Stimulated activated CD8-positive, alpha-beta memory T cell treated with anti-CD3 and anti-CD28 coated beads, Interleukin-7, amount 100 ng/mL, for 1 hour (primary cell): ENCODE data around the gene ANKRD10.
"Not testable (repeated sequence)": the region's sequence is repeated elsewhere in the genome, so short reads cannot be mapped to it uniquely, and the experiment has no call there.

ENCODE experiments used
- DNase-seq, 2 donors: peaks; one replicate each; pipeline ENCODE4 v3.0.0-alpha.2; 2020; ENCODE audit warnings: low read depth in 2 of 2

The ANKRD10 gene

DNA sequence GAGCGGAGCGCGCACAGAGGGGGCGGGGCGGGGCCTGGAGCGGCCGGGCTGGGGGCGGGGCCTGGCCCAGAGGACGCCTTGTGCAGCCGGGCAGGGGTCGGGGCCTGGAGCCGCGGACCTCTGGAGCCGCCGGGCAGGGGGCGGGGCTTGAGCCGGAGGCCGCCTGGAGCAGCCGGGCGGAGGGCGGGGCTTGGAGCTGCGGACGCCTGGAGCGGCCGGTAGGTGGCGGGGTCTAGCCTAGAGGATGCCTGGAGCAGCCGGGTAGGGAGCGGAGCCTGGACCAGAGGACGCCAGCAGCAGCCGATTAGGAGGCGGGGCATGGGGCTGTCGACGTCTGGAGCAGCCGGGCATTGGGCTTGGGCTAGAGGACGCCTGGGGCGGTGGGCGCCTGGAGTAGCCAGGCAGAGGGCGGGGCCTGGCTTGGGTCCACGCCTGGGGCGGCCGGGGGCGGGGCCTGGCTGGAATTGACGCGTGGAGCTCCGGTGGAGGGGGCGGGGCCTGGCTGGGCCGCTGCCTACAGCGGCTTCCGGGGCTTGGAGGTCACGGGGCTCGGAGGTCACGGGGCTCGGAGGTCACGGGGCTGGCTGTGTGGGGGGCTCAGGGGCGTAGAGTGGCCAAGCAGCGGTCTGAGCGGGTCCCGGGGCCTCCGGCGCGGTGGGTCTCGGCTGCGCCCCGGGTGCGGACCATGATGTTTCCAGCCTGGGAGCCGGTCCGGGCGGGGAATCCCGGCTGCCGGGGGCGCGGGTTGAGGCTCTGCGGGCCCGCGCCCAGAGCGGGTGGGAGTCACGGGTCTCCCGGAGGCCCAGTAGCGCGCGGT, at the start of gene ANKRD10:
Gene ANKRD10 (minus strand): TSS at position 13 of the 817 bp plus-strand sequence. CDS start 135 bp downstream, outside the sequence.
- DNase-seq = peak; percentile 84 to 87

DNA sequence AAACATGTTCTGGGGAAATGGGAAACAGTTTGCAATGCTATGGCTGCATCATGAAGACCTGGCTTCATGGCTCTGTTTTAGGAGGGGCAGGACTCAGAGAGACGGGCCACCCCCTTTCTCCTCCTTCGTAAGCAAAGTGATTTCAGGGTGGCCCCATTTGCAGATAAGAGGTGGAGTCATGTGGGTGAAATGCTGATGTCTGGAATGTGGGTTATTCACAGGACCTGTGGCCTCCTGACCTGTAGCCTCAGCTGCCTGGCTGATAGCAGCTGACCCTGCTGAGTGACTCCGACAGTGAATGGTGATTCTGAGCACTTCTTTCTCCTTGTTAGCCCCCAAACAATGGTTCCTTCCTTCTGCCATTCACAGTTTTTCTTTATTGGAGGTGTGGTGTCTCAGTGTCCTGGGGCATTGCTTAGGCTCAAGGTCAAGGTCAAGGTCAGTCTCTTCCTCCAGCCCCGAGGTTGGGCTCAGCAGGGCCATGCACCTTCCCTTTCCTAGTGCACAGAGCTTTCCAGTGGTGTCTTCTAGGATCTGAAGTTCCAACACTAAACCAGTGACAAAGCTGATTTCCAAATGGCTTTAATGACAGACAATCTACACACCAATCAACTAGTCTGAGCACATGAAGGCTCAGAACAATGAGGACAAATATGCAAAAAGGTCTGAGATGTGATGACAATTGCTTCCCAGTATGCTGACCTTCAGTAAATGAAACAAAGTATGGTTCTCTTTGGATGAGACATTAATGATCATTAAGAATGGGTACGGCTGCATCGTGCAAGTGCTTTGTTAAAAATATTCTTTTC, 49.6 kb upstream of the ANKRD10 start:
- no peak for DNase-seq

DNA sequence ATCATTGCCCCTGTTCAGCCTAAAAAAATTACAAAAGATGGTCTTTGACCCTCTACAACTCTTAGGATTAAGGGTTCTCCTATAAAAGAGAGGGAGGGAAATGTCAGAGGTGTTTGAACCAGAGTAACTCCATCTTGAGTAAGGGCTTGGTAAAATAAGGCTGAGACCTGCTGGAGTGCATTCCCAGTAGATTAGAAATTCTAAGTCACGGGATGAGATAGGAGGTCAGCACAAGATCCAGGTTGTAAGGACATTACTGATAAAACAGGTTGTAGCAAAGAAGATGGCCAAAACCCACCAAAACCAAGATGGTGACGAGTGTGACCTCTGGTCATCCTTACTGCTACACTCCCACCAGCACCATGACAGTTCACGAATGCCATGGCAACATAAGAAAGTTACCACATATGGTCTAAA, 48.7 kb upstream of the ANKRD10 start:
- no peak for DNase-seq

DNA sequence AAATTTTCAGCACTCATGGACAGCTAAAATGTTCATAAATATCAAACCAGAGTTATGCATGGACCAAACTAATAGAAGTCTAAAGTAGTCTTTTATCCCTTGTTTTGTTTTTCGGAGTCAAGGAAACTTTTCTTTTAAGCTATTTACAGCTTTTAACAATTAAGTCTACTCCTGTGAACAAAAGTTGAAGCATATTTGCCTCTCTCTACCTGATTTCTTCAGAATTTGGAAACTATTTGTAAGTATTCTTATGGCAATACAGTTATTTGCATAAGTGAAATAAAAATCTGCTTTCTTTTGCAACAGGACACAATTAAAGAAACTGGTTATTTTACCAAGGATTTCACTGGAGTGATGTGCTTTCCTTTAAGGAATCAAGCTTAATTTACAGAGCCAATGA, 47.1 kb upstream of the ANKRD10 start:
- DNase-seq = no peak

DNA sequence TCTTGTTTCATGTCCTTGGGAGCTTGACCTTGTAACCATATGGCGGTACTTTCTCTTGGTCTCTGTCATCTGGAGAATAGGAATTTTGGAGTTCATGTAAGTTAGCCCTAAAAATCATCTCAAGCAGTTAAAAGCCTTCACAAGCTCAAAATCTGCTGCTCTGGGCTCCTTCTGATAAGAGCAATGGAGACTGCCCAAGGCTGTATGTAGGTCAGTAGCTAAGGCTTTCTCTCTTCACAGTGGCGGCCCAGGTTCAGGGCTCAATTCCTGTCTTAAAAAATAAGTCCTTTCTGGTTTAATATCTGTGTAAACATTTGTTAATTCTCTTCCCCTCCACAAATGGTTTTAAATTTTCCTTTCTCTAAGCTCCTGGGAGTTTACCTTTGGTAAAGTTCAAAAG, 45.3 kb upstream of the ANKRD10 start:
- DNase-seq = no peak

DNA sequence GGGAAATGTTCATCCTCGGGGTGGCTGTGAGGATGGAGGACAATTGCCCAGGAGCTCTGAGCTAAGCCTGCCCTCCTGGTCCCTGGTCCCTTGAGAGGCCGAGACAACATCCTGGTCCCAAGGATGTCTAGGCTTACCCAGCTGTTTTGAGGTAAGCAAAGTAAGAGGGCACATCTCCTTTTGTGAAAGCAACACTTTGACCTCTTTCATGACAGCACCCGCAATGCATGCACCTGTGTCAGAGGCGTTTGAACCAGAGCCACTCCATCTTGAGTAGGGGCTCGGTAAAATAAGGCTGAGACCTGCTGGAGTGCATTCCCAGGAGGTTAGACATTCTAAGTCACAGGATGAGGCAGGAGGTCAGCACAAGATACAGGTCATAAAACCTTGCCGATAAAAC, 43.1 kb upstream of the ANKRD10 start:
- no peak for DNase-seq

DNA sequence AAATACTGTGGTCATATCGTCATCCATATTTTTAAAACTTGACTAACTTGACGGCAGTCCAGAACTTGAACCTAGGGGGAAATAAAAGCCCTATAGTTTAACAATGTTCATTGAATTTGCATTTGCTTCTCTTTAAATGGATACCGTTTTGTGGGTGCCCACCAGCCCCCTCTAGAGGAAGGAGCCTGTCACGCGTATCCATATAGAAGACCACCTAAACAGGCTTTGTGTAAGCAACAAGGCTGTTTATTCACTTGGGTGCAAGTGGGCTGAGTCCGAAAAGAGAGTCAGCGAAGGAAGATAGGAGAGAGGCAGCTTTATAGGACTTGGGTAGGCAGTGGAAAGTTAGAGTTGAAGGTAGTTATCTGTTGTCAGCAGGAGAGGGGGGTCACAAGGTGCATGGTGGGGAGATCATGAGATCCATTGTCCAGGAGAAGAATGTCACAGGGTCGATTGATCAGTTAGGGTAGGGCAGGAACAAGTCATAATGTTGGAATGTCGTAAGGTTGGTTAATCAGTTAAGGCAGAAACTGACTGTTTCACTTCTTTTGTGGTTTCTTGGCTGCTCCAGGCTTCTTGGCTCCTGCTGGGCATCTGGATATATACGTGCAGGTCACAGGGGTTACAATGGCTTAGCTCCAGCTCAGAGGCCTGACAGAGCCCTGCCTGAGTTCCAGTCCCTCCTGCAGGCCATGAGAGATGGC, 42.5 kb upstream of the ANKRD10 start:
- DNase-seq = no peak

DNA sequence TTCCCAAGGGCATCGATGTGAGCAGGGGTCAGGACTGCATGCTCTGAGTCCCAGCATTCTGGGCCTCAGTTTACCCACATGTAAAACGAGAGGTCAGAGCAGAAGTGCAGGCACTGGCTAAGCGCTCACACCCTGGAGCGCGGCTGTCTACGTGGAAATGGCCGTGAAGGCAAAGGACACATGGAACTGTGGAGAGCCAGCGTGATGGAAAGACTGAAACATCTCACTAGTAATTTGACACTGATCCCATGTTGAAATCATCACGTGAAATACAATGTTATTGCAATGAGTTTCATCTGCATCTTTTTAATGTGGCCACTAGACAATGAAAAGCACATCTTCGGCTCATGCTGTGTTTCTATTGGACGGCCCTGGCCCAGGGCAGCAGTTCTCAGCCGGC, 41.3 kb upstream of the ANKRD10 start:
- DNase-seq = not testable (repeated sequence)

DNA sequence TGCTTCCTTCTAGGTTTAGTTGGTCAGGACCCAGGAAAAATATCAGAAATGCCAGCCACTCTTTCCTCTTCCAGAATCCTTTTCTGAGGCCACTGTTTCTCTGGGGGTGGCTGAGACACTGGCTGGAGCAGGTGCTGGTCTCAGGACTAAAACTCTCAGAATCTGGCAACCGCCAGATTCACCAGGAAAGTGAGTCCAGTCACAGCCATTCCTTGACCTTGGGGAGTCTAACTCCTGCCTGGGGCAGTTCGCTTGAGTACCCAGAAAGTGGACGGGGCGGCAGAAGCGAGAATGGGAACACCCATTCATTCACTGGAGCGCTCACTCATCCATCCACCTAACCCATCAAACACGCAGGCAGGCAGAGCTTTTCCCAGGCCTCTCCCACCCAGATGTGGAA, 40.7 kb upstream of the ANKRD10 start:
- not testable (repeated sequence) for DNase-seq

DNA sequence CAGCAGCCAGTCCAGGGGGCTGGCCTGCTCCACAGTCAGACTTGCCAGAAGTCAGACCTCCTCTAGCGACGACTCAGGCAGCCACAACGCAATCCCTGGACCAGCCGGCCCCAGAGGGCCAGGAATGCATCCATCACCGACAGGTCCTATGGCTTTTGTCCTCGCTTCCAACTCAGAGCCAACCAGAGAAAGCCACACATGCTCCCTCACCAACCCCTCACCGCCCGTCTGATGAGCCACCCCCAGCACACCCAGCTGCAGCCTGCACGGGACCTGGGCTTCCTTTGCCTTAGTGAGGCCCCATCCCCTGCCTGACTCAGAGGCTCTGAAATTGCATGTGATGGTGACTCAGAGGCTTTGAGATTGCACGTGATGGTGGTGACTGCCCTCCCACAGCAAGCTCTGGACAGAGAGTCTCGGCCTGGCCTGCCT, 40.2 kb upstream of the ANKRD10 start:
- DNase-seq = not testable (repeated sequence)

DNA sequence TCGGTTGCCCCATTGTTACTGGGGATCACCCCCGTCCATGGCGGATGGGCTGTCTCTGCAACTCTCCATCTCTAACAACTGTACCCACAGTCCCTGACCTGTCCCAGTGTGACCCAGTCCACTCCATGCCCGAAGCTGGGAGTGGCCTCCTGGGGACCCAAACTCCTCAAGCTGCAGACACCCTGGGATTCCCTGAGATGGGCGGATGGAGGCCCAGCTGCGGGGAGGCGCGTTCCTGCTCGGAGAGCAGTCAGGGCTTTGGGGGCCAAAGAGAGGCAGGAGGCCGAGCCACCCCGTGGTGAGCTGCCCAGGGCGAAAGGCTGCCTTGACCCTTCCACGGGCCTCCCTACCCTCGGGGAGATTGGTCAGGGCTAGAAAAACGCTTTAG, 39.7 kb upstream of the ANKRD10 start:
- DNase-seq = not testable (repeated sequence)

DNA sequence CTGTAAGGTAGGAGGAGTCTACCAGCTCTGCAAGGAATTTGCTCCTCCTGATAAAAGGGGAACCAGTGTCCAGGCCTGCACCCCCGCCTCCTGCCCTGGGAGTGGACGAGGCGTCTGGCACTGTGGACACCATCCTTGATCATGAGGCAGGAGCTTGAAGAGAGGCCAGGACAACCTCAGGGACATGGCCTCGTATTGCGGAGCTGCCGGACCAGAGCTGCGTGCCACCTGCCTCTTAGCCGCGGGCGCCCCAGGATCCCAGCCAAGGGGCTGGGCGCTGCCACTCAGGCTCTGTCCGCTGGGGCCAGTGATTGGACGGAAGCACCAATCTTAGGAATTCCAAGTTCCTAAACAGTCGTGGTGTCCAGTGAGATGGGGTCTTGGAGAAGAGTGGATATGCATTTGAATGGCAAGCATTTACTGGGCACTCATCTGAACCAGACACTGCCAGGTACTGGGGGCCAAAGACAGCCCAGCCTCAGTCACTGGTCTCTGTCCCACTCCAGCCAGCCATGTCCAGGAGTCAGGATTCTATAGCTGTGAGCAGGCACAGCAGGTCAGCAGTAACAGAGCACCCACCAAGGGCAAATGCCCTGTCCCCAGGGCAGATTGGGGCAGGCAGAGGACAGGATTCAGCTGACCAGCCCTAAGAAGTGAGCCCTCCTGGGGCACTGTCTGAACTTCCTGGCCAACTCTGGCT, 39.1 kb upstream of the ANKRD10 start:
- no peak for DNase-seq

DNA sequence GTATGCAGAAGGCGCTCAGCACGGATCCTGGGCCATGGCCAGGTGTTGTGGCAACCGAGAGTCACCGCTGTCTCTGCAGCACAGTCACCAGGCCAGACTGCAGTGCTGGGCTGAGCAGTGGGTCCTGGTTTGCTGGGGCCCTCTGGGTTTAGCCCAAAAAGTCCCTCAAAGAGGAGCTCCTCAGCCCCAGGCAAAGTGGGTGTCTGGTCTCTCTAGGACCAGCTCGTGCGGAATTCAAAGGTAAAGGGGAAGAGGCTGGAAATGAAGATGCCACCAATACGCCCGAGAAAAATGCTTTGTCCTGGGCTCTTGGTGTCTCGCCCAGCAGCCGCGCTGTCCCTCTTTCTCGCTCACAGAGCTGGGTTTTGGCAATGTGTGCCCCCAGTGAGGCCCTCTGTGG, 38.5 kb upstream of the ANKRD10 start:
- no peak for DNase-seq

DNA sequence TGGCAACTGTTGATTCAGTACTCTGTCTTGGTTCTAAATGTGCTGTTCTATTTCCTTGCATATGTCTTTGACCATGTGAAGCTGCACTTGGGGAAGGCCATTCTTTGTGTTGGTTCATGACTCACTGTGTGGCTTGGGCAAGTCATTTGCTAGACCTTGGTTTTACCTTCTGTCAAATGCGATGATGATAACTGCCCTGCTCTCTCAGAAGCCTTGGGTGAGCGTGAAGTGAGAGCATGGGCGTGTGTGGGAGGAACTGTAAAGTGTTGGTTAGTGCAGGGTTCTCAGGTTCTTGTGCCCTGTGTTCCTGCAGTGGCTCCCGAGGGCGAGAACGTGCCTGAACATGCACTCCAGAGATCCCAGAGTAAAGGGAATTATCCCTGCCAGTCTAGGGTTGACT, 37.3 kb upstream of the ANKRD10 start:
- not testable (repeated sequence) for DNase-seq

DNA sequence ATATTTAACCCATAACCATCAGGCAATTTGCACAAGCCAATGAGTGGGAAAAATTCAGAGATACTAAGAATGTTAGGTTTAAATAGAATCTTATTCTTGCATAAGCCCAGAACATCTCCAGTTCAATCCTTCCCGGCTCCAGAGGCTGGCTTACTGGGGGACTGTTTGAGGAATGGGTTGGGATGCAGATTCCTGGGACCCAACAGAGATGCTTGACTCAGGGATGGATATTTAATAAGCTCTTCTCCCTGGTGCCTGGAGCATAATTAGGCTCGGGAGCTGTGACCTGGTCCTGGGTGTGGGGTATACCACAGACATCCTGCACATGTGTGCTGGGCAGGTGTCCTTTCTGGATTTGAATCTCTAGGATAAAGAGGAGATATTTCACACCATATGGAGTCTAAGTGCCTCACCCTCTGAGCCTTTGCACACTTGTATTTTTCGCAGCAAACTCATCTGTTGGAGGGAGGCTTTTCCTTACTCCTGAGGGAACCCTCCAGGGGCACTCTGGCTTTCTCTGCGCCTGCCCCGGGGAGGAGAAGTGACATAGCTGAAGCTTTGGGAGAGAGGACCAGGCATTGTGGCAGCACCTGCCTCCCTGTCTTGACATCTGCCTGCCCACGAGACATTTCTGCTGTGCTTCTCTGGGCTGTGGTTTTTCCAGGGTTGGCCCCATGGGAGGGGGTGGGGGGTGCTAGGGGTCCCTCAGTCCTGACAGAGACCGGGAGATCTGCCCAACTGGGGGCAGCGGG, 36.1 kb upstream of the ANKRD10 start:
- DNase-seq = no peak

DNA sequence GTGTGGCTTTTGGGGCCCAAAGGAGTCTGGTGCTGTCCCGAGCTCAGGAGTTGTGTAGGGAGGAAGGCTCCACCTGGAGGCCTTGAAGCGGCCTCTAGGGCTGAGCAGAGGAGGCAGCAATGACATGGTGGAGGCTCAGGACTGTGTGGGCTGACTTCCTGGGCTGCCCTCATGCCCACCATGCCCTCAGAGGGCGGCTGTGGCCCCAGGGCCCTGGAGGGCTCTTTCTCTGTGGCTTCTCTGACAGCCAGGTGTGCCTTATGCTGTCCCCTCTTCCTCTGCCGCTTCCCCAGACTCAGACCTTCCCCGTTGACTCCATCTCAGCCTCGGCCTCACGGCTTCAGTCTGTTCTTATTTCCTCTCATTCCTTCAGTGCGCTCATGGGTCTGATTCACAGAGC, 35.5 kb upstream of the ANKRD10 start:
- no peak for DNase-seq

DNA sequence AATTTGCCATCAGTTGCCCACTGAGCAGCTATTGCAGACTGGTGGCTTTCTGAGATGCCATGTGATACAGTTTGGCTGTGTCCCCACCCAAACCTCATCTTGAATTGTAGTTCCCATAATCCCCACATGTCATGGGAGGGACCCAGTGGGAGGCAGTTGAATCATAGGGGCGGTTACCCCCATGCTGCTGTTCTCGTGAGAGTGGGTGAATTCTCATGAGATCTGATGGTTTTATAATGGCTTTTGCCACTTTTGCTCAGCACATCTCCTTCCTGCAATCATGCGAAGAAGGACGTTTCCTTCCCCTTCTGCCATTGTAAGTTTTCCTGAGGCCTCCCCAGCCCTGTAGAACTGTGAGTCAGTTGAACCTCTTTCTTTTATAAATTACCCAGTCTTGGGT, 34.8 kb upstream of the ANKRD10 start:
- DNase-seq = no peak

DNA sequence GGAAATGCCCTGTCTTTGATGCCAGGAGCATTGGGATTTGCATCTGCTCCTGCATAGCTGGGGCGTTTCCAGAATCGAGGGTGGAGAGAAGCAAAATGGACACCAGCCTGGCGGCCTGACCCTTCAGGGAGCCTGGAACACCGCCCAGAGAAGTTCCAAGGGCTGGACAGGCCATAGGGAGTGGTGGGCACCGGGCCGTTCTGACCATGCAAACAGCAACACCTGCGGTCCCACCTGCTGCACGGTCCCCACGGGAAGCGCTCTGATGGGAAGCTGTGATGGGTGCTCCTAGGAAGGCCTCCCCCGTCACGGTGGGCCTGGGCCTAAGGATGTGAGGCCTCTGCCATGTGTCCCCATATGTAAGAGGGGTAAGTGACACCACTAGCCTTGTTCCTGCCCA, 34.2 kb upstream of the ANKRD10 start:
- no peak for DNase-seq

DNA sequence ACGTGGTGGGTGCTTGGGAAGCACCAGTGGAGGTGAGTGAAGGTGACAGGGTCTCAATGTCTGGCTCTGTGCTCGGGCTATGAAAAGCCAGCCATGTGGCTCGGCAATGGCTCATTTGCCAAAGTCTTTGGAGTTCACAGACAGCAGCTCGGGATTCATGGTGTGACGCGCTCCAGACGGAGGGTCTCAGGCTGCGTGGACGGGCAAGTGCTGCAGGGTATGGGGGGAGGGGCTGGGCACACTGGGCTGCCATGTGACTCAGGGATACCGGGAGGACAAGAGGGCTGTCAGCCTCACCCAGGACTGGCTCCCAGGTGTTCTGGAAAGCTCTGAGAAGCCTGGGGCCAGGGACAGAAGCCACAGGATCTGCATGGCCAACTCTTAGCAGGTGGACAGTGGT, 32.5 kb upstream of the ANKRD10 start:
- DNase-seq = not testable (repeated sequence)

DNA sequence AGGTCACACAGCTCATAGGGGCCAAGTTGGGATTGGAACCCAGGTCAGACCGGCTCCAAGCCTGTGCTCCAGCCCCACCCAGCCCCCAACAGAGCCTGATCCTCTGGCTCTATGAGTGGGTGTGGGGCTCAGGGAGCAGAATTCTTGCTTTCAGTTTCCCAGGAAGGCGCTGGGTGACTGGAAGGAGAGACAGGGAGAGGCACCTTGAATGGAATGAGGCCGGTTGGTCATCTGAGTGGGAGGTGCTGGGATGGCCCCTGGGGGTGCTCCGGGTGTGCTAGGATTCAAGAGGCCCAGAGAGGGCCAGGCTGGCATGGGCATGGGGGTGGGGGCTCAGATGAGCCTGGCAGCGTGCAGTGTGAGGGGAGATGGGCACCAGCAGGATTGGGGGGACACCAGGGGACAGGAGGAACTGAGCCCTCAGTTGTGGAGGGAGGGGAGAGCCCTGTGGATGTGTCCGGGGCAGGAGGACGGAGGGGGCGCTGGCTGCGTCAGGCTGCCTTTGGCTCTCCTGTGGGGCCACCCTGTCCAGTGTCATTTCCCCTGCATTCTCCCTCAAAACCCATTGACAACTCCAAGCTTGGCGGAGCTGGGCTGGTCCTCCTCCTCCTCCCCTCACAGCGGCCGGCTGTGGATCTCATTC, 31.2 kb upstream of the ANKRD10 start:
- DNase-seq = no peak
